Astrocyte (in vitro differentiated cells and primary cell): ENCODE measurements around the gene KLHL26. TPM values are rescaled to one million over a fixed set of nuclear protein-coding genes. Genes with fewer than 3 reads are reported as not detected.

ENCODE experiments used
- DNase-seq: peaks from one replicate; pipeline ENCODE4 v3.0.0-alpha.2; 2010; ENCODE audit warnings: low read depth
- FAIRE-seq: peaks from 2 replicates; lab custom pipeline; 2011; peaks lifted over from hg19 to GRCh38; lab: Jason Lieb, UNC
- H2AFZ ChIP-seq: 2 replicates; pipeline ENCODE4 v1.6.0; 2012; ENCODE audit warnings: low read depth, low read length, inconsistent platforms
- H3K27ac ChIP-seq: 2 replicates; pipeline ENCODE4 v1.5.1; 2011; ENCODE audit warnings: low read depth, low read length, inconsistent platforms
- H3K27me3 ChIP-seq: 2 replicates; pipeline ENCODE4 v1.6.0; 2011; ENCODE audit warnings: low read length, inconsistent platforms; ENCODE audit not compliant: insufficient read depth
- H3K36me3 ChIP-seq: 2 replicates; pipeline ENCODE4 v1.5.1; 2011; ENCODE audit warnings: low read length, inconsistent platforms; ENCODE audit not compliant: insufficient read depth
- H3K4me1 ChIP-seq: 2 replicates; pipeline ENCODE4 v1.5.1; 2011; ENCODE audit warnings: low read length, inconsistent platforms; ENCODE audit not compliant: insufficient read depth
- H3K4me2 ChIP-seq: 2 replicates; pipeline ENCODE4 v1.6.0; 2012; ENCODE audit warnings: low read length, inconsistent platforms
- H3K4me3 ChIP-seq: 2 replicates; pipeline ENCODE4 v1.5.1; 2011; ENCODE audit warnings: low read depth, mild to moderate bottlenecking, low read length, inconsistent platforms; ENCODE audit not compliant: insufficient read depth
- H3K79me2 ChIP-seq: 2 replicates; pipeline ENCODE4 v1.6.0; 2012; ENCODE audit warnings: mild to moderate bottlenecking, low read length, inconsistent platforms; ENCODE audit not compliant: insufficient read depth
- H3K9ac ChIP-seq: 2 replicates; pipeline ENCODE4 v1.6.0; 2012; ENCODE audit warnings: mild to moderate bottlenecking, low read length, inconsistent platforms
- H3K9me3 ChIP-seq: 2 replicates; pipeline ENCODE4 v1.5.1; 2012; ENCODE audit warnings: low read depth, mild to moderate bottlenecking, low read length, inconsistent platforms; ENCODE audit not compliant: insufficient read depth
- H4K20me1 ChIP-seq: 2 replicates; pipeline ENCODE4 v1.6.0; 2012; ENCODE audit warnings: low read length, inconsistent platforms; ENCODE audit not compliant: insufficient read depth
- H3K27ac Mint-ChIP-seq: one replicate; pipeline ENCODE4 v1.8.0; 2021; ENCODE audit warnings: mild to moderate bottlenecking, mixed read lengths; ENCODE audit not compliant: unreplicated experiment
- H3K27me3 Mint-ChIP-seq: one replicate; pipeline ENCODE4 v1.8.0; 2021; ENCODE audit warnings: low read depth, mixed read lengths; ENCODE audit not compliant: unreplicated experiment
- H3K36me3 Mint-ChIP-seq: one replicate; pipeline ENCODE4 v1.8.0; 2021; ENCODE audit warnings: low read depth, mixed read lengths; ENCODE audit not compliant: unreplicated experiment
- H3K4me1 Mint-ChIP-seq: one replicate; pipeline ENCODE4 v1.8.0; 2021; ENCODE audit warnings: low read depth, mixed read lengths; ENCODE audit not compliant: unreplicated experiment
- H3K4me3 Mint-ChIP-seq: one replicate; pipeline ENCODE4 v1.8.0; 2021; ENCODE audit warnings: mild to moderate bottlenecking, moderate library complexity, mixed read lengths; ENCODE audit not compliant: unreplicated experiment
- H3K9me3 Mint-ChIP-seq: one replicate; pipeline ENCODE4 v1.8.0; 2021; ENCODE audit warnings: mild to moderate bottlenecking, mixed read lengths; ENCODE audit not compliant: unreplicated experiment
- CTCF ChIP-seq: IDR thresholded peaks from 2 replicates; pipeline ENCODE4 v1.5.1; 2011; ENCODE audit warnings: low read depth, mild to moderate bottlenecking, inconsistent platforms, low read length, moderate library complexity; ENCODE audit not compliant: insufficient read depth
- EZH2 ChIP-seq: IDR thresholded peaks from 2 replicates; pipeline ENCODE4 v1.6.1; 2012; ENCODE audit warnings: mild to moderate bottlenecking, low read length, inconsistent platforms; ENCODE audit not compliant: insufficient read depth
- total RNA-seq: library from RNA; stranded (reverse); gene quantifications from 2 replicates; pipeline ENCODE4 v1.2.1, GENCODE V29; 2021

Gene KLHL26
- total RNA-seq, 1 donor from 2014 or later = 4.4 TPM

- Histone ChIP-seq H3K36me3 (no peaks in the 10 kb centered on the region), H3K79me2 (no peaks in the 10 kb centered on the region), H3K4me1 (peaks cover 3% of the 10 kb centered on the region), H3K27me3 (peaks cover 35% of the 10 kb centered on the region), H2AFZ (no peak overlapping the region), H3K27ac (no peak overlapping the region), H3K4me3 (no peak overlapping the region), H4K20me1 (peaks cover 9% of the 10 kb centered on the region), H3K9ac (no peak overlapping the region), H3K4me2 (peak overlapping the region; percentile 30), H3K9me3 (no peaks in the 10 kb centered on the region)
- Mint-ChIP-seq H3K27ac (no peak overlapping the region), H3K9me3 (no peaks in the 10 kb centered on the region), H3K27me3 (peaks cover 56% of the 10 kb centered on the region), H3K36me3 (peaks cover 3% of the 10 kb centered on the region), H3K4me1 (peaks cover 5% of the 10 kb centered on the region), H3K4me3 (no peak overlapping the region)
- DNase-seq = no peak
- TF ChIP-seq EZH2 (no peak), CTCF (no peak)
- no peak for FAIRE-seq
Observed at GRCh38 chr19:18603958-18604819, 32.6 kb upstream of the KLHL26 start.

GRCh38 chr19:18604820-18605159 lies 32.0 kb upstream of the KLHL26 start:
- DNase-seq (no peak), FAIRE-seq (no peak)
- Mint-ChIP-seq H3K27me3 (peaks cover 59% of the 10 kb centered on the region), H3K4me3 (no peak overlapping the region), H3K27ac (no peak overlapping the region), H3K9me3 (no peaks in the 10 kb centered on the region), H3K36me3 (peaks cover 3% of the 10 kb centered on the region), H3K4me1 (peaks cover 5% of the 10 kb centered on the region)
- Histone ChIP-seq H3K79me2 (no peaks in the 10 kb centered on the region), H3K36me3 (no peaks in the 10 kb centered on the region), H3K27me3 (peaks cover 41% of the 10 kb centered on the region), H3K27ac (no peak overlapping the region), H2AFZ (no peak overlapping the region), H3K9ac (no peak overlapping the region), H3K9me3 (no peaks in the 10 kb centered on the region), H3K4me2 (peak overlapping the region; percentile 41), H4K20me1 (peaks cover 9% of the 10 kb centered on the region), H3K4me3 (no peak overlapping the region), H3K4me1 (peaks cover 3% of the 10 kb centered on the region)
- TF ChIP-seq CTCF (no peak), EZH2 (no peak)

GRCh38 chr19:18605196-18605545 lies 31.7 kb upstream of the KLHL26 start:
- TF ChIP-seq EZH2 = no peak
- no peak for TF ChIP-seq CTCF
- Histone ChIP-seq H3K9me3 (no peaks in the 10 kb centered on the region), H3K27me3 (peaks cover 44% of the 10 kb centered on the region), H3K36me3 (no peaks in the 10 kb centered on the region), H4K20me1 (peaks cover 12% of the 10 kb centered on the region), H3K4me2 (peak overlapping the region; percentile 41), H3K79me2 (no peaks in the 10 kb centered on the region), H3K9ac (no peak overlapping the region), H3K4me1 (peaks cover 3% of the 10 kb centered on the region), H3K4me3 (no peak overlapping the region), H3K27ac (no peak overlapping the region), H2AFZ (no peak overlapping the region)
- Mint-ChIP-seq H3K9me3 (no peaks in the 10 kb centered on the region), H3K36me3 (peaks cover 3% of the 10 kb centered on the region), H3K27ac (peak overlapping the region; percentile 66), H3K4me1 (peaks cover 5% of the 10 kb centered on the region), H3K27me3 (peaks cover 62% of the 10 kb centered on the region), H3K4me3 (peak overlapping the region; percentile 86)
- DNase-seq (no peak), FAIRE-seq (no peak)
